Adrenal gland (tissue), 12 donors: ENCODE data around the gene ANKS6. TPM values are rescaled to one million over a fixed set of nuclear protein-coding genes. Genes with fewer than 3 reads are reported as not detected.
A peak's percentile ranks its signal among the peaks of the same experiment; 100 is the strongest.

Experiments used
- DNase-seq, 7 donors: peaks; one replicate each; pipeline ENCODE4 v3.0.0-alpha.2; 2019 to 2020
- H3K27ac ChIP-seq, 5 donors: fragments of 200-600 bp; sonication (generic) in 4 of 5; 1 replicate in 3 of 5; 2 replicates in 2 of 5; pipeline versions ENCODE4 v1.5.1 to v1.8.0; 2016 to 2020; ENCODE audit warnings: mild to moderate bottlenecking in 1 of 5
- H3K27me3 ChIP-seq: fragments of 200-600 bp; 2 replicates; pipeline ENCODE4 v1.8.0; 2021
- H3K36me3 ChIP-seq, 2 donors: fragments of 200-600 bp; replicated peaks in 1 of 2; 1 replicate in 1 of 2; 2 replicates in 1 of 2; pipeline versions ENCODE4 v1.5.1 to v1.8.0; 2018 to 2022
- H3K4me1 ChIP-seq, 2 donors: fragments of 200-600 bp; replicated peaks in 1 of 2; 1 replicate in 1 of 2; 2 replicates in 1 of 2; pipeline versions ENCODE4 v1.5.1 to v1.8.0; 2018 to 2021
- H3K4me3 ChIP-seq, 4 donors: fragments of 200-600 bp; sonication (generic) in 3 of 4; one replicate each; pipeline ENCODE4 v1.5.1; 2016 to 2018
- H3K9me3 ChIP-seq, 3 donors: fragments of 200-600 bp; sonication (generic) in 1 of 3; replicated peaks in 1 of 3; 1 replicate in 2 of 3; 2 replicates in 1 of 3; pipeline versions ENCODE4 v1.5.1 to v1.8.0; 2016 to 2021
- CTCF ChIP-seq, 6 experiments: fragments of 450-650 bp in 4 of 6; fragments of 200-600 bp in 2 of 6; sonication (generic) in 1 of 6; IDR thresholded peaks; 1 replicate in 5 of 6; 2 replicates in 1 of 6; pipeline versions ENCODE4 v1.5.1 to v1.8.0; 2016 to 2021; ENCODE audit warnings: antibody characterized with exemption in 6 of 6, mild to moderate bottlenecking in 2 of 6, moderate library complexity in 1 of 6
- POLR2A ChIP-seq, 2 donors: fragments of 450-650 bp; IDR thresholded peaks; one replicate each; pipeline ENCODE4 v1.6.1; 2017; ENCODE audit warnings: antibody characterized with exemption in 2 of 2, mild to moderate bottlenecking in 2 of 2, moderate library complexity in 1 of 2
- WGBS, 4 donors: extraction: QIAGEN DNeasy Blood & Tissue Kit in 2 of 4; methylation state at CpG; one replicate each; pipeline versions ENCODE4 v1.1.5 to v1.1.7; 2013 to 2017; 5-methylcytosine and 5-hydroxymethylcytosine counted together
- intact Hi-C, 2 donors: fragments of 100-400 bp; cut with DNase I; formaldehyde crosslinking; loops; one replicate each; pipeline versions ENCODE4 v1.14.1 to v1.15.0; 2022 to 2023
- polyA plus RNA-seq, 3 donors: library from polyadenylated mRNA; stranded (reverse); fragments of 200-250 nt in 2 of 3; fragments of 350-450 nt in 1 of 3; fragmentation: Illumina TruSeq in 1 of 3; extraction: RNeasy Lipid Tissue Mini Kit (QIAGEN cat#74804) in 1 of 3; gene quantifications; one replicate each; pipeline ENCODE4 v1.2.3, GENCODE V29; 2013 to 2014
- total RNA-seq, 9 donors: library from RNA; depleted of rRNA in 4 of 9; stranded (reverse); fragments of >200 nt in 4 of 9; fragments of 120-200 nt in 1 of 9; fragmentation: NEBNext Ultra II Directional in 1 of 9; extraction: Animal tissue kit (Norgen Biotek cat#: 25700) in 1 of 9; gene quantifications; one replicate each; pipeline versions ENCODE4 v1.1.0 to v1.2.4, GENCODE V29; 2013 to 2023
- donor health status: healthy with polysubstance abuse.
- donor health status: Bipolar disorder and iron deficiency.
- donor health status: DM: yes; HTN: yes; CAD: no.
- donor health status: DM: no; HTN: no; CAD: no.
- donor health status: DM: no; HTN: no; CAD: no.
- donor health status: DM: yes; HTN: yes; CAD: no.

The ANKS6 gene
- total and polyA plus RNA-seq, 12 donors = 4.3 to 28.4 (median 14.9) TPM

DNA sequence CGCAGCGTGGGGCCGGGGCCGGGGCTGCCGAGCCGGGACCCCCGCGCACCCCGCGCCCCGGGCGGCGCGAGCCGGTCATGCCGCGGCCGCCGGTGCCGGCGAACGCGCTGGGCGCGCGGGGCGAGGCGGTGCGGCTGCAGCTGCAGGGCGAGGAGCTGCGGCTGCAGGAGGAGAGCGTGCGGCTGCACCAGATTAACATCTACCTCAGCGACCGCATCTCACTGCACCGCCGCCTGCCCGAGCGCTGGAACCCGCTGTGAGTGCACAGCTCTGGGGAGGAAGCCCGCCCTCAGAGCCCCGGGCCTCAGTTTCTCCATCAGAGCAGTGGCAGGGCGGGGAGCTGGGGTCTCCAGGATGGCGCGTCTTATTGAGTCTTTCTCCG lies 11.4 kb upstream of the ANKS6 start:
- no peak for DNase-seq
- TF ChIP-seq CTCF (IDR thresholded peaks at IDR 0.05) (no peak), POLR2A (IDR thresholded peaks at IDR 0.05) (no peak)
- WGBS, 4 donors = 0 to 2% (median 1%) methylated on average over 12 to 46 of the region's 46 CpGs
- H3K27ac ChIP-seq = no peak overlapping the region
- H3K36me3 ChIP-seq = no peaks in the 10 kb centered on the region
- peak overlapping the region in 2 of 4 donors; percentile 27 to 65 for H3K4me3 ChIP-seq
- H3K4me1 ChIP-seq = peaks cover 8 to 29% of the 10 kb centered on the region in 2 donors
- intact Hi-C loops = no loop called here
- no peaks in the 10 kb centered on the region for H3K27me3 ChIP-seq
- H3K9me3 ChIP-seq = no peaks in the 10 kb centered on the region

DNA sequence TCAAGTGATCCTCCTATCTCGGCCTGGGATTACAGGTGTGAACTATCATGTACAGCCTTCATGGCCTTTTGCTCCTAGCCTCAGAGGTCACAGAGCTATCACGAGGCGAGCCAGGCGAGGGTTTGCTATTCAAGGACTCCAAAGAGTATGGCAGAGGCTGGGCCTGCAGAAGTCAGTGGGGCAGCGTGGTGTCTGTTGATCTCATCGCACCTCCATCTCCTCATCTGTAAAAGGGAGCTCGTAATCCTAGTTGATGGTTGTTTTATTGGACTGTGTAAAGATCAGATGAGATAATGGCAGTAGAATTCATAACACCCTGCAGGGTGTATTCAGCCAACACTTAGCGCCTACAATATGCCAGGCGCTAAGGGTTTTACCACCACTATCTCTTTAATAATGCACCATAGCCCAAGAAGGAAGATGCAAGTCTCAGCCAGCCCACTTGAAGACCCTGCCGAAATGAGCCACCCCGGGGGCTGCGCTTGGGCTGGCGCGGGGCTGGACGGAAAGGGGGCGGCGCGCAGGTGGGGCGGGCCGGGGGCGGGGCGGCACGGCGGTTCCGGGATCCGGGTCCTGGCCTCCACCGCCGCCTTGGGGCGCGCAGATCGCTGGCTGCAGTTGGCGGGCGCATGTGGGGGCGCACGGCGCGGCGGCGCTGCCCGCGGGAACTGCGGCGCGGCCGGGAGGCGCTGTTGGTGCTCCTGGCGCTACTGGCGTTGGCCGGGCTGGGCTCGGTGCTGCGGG lies 10.9 kb upstream of the ANKS6 start, which contains the start of gene GALNT12:
Gene GALNT12 (plus strand): TSS at position 601 of the 744 bp plus-strand sequence. CDS start 29 bp downstream, at position 630.
- Histone ChIP-seq H3K4me3 (peak within 1 kb of the TSS in 2 of 4 donors; percentile 27 to 65), H3K27me3 (no peaks in the 10 kb centered on the region), H3K4me1 (peaks cover 8 to 29% of the 10 kb centered on the region in 2 donors), H3K27ac (peak within 1 kb of the TSS in 1 of 5 donors; percentile 17), H3K36me3 (no peaks in the 10 kb centered on the region), H3K9me3 (no peaks in the 10 kb centered on the region)
- peak in 3 of 7 donors; percentile 23 to 35 (median 34) for DNase-seq
- TF ChIP-seq POLR2A (IDR thresholded peaks at IDR 0.05) = no peak
- no peak for TF ChIP-seq CTCF (IDR thresholded peaks at IDR 0.05)
- intact Hi-C loops = no loop called here
- 8 to 53% (median 28%) methylated on average over 6 to 51 of the region's 51 CpGs for WGBS, 4 donors

GRCh38 chr9:98806394-98807035 lies 10.2 kb upstream of the ANKS6 start:
- DNase-seq = peak in 3 of 7 donors; percentile 3 to 38 (median 36)
- no peak overlapping the region for H3K4me3 ChIP-seq
- 62 to 77% (median 71%) methylated on average over 8 of the region's 8 CpGs for WGBS, 4 donors
- peak overlapping the region in 1 of 5 donors; percentile 25 for H3K27ac ChIP-seq
- TF ChIP-seq POLR2A (IDR thresholded peaks at IDR 0.05) (no peak), CTCF (IDR thresholded peaks at IDR 0.05) (peak in 3 of 6 experiments; percentile 17 to 27 (median 22))
- intact Hi-C loops = no loop called here
- H3K4me1 ChIP-seq = peaks cover 8 to 29% of the 10 kb centered on the region in 2 donors
- H3K36me3 ChIP-seq = no peaks in the 10 kb centered on the region
- no peaks in the 10 kb centered on the region for H3K27me3 ChIP-seq
- no peaks in the 10 kb centered on the region for H3K9me3 ChIP-seq

DNA sequence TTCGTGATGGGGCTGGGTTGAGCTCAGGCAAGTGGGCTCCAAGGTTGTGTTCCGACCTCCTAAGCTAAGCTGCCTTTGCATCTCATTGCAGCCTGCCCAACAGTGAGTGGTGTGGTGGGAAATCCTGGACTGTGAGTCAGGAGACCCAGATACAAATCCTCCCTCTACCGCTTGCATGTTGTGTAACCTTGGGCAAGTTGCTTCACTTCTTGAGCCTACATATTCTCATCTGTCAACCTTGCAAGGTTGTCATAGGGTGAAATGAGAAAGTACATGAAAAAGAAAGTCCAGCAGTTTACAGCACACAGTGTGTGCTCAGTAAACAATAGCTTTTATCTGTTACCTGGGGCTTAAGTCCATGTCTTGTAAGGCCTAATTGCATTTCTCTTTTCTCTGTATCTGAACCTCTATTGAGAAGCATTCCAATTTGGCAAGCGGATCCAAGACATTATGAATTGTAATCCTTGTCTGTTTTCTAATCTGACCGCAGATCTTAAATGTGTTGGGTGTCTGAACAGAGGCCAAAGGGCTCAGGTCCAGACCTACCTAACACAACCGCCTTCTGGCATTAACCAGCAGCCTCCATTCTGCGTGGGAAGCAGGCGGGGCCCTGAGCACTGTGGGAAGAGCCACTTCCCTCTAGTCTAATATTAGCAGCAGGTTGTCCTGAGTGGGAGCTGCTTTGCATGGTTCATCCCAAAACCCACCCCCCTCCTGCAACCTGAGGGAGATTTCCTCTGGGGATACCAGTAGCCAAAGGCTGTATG lies 9.3 kb upstream of the ANKS6 start:
- Histone ChIP-seq H3K27ac (peak overlapping the region in 1 of 5 donors; percentile 25), H3K27me3 (no peaks in the 10 kb centered on the region), H3K36me3 (no peaks in the 10 kb centered on the region), H3K4me1 (peaks cover 8 to 29% of the 10 kb centered on the region in 2 donors), H3K9me3 (no peaks in the 10 kb centered on the region), H3K4me3 (no peak overlapping the region)
- intact Hi-C loops = no loop called here
- peak in 1 of 2 donors; percentile 11 for TF ChIP-seq POLR2A (IDR thresholded peaks at IDR 0.05)
- no peak for TF ChIP-seq CTCF (IDR thresholded peaks at IDR 0.05)
- peak in 5 of 7 donors; percentile 48 to 71 (median 58) for DNase-seq
- 46 to 55% (median 49%) methylated on average over 6 to 8 of the region's 8 CpGs for WGBS, 4 donors
